ENCODE data around the gene SPEM2. TPM values are rescaled to one million over a fixed set of nuclear protein-coding genes. Genes with fewer than 3 reads are reported as not detected.
A peak's percentile ranks its signal among the peaks of the same experiment; 100 is the strongest.

Gene SPEM2
- total RNA-seq, 1 donor from 2014 or later: not detected

DNA sequence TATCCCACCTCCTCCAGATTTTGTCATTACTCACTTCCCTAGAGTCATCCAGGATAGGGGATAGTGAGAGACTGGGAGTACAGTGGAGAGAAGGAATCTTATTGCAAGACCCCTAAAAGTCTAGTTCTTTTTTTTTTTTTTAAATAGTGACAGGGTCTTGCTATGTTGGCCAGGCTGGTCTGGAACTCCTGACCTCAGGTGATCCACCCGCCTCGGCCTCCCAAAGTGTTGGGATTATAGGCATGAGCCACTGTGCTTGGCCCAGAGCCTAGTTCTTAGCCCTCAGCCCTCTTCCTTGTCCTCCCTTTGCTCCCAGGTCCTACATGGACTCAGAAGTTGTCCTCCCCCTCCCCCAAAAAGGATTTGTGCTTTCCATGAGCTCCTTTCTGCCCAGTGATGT, 16.7 kb downstream of the SPEM2 start:
- peaks cover 18 to 38% of the 10 kb centered on the region in 2 donors for H3K4me1 ChIP-seq
- DNase-seq (ENCODE audit: low spot score in 2 of 2): no peak
- no peak for TF ChIP-seq CTCF (IDR thresholded peaks at IDR 0.05)
- H3K36me3 ChIP-seq: no peaks in the 10 kb centered on the region
- peaks cover 18% of the 10 kb centered on the region for H3K27me3 ChIP-seq
- H3K9me3 ChIP-seq: no peaks in the 10 kb centered on the region
- intact Hi-C loops (cut with DNase I): no loop called here
- H3K27ac ChIP-seq: no peak overlapping the region
- H3K4me3 ChIP-seq: no peak overlapping the region

GRCh38 chr17:7443499-7444485, 18.4 kb downstream of the SPEM2 start:
- Histone ChIP-seq H3K27ac (peak overlapping the region in 1 of 2 donors; percentile 34), H3K4me1 (peaks cover 15 to 35% of the 10 kb centered on the region in 2 donors), H3K9me3 (no peaks in the 10 kb centered on the region), H3K36me3 (no peaks in the 10 kb centered on the region), H3K27me3 (peaks cover 16% of the 10 kb centered on the region), H3K4me3 (no peak overlapping the region)
- no peak for TF ChIP-seq CTCF (IDR thresholded peaks at IDR 0.05)
- DNase-seq (ENCODE audit: low spot score in 2 of 2): no peak
- intact Hi-C loops (cut with DNase I): no loop called here

DNA sequence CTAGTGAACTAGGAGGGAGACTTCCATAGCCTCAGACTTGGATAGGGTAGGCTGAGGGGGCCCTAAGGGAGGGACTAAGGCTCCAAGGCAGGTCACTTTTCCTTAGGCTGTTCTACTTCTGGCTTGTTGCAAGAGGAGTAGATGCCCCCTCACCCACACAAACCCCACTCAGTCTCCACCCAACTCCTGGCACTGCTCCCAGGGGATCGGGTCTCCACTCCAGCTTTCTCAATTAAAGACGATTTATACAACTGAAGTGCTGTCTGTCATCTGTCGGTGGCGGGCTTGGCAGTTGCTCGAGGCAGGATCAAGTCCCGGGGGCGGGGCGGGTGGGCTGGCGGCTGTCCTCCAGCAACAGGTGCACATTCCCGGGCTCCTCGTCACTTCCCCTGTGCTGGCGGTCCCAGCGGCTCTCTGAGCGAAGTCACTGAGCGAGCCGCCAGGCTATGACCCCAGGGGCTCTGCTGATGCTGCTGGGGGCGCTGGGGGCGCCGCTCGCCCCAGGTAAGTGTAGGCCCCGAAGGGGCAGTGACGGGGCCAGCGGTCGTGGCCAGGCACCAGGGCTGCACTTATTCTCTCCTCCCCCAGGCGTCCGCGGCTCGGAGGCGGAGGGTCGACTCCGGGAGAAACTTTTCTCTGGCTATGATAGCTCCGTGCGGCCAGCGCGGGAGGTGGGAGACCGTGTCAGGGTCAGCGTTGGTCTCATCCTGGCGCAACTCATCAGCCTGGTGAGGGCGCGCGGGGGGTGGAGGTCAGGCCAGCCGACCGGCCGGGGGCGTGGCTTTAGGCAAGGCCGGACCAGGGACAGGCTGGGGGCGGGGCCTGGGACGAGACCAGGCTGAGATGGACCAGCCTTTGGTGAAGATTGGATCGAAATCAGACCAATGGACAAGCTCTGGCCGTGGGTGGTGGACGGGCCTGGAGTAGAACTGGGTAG, 19.5 kb downstream of the SPEM2 start, which contains the start of gene CHRNB1:
Gene CHRNB1, plus strand, starts transcription at position 380 of the 937 bp plus-strand sequence. Its CDS starts 67 bp downstream, at position 447.
- Histone ChIP-seq H3K36me3 (no peaks in the 10 kb centered on the region), H3K9me3 (no peaks in the 10 kb centered on the region), H3K4me3 (peak within 1 kb of the TSS; percentile 60 to 62), H3K4me1 (peaks cover 15 to 27% of the 10 kb centered on the region in 2 donors), H3K27me3 (peaks cover 5% of the 10 kb centered on the region), H3K27ac (peak within 1 kb of the TSS in 1 of 2 donors; percentile 34)
- peak in 2 of 3 experiments; percentile 5 for TF ChIP-seq CTCF (IDR thresholded peaks at IDR 0.05)
- intact Hi-C loops (cut with DNase I): no loop called here
- DNase-seq (ENCODE audit: low spot score in 2 of 2): peak; percentile 44 to 84

DNA sequence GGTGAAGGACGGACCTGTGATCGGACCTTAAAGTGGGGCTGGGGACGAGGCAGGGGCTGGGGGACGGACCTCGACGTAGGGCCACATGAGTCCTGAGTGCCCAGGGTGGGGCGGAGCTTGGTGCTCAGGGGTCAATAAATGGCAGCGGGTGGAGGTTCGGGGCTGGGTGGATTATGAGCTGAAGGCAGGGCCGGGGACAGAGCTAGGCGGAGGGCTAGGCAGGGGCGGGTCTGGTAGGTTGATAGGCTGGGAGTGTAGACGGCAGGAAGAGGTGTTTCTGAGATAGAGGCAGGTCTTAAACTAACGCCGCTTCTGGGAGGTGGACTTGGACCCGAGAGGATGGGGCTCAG, 20.2 kb downstream of the SPEM2 start:
- TF ChIP-seq CTCF (IDR thresholded peaks at IDR 0.05): no peak
- no peak for DNase-seq (ENCODE audit: low spot score in 2 of 2)
- peak overlapping the region; percentile 60 to 62 for H3K4me3 ChIP-seq
- intact Hi-C loops (cut with DNase I): no loop called here
- H3K27ac ChIP-seq: no peak overlapping the region
- H3K36me3 ChIP-seq: no peaks in the 10 kb centered on the region
- H3K27me3 ChIP-seq: peaks cover 4% of the 10 kb centered on the region
- no peaks in the 10 kb centered on the region for H3K9me3 ChIP-seq
- H3K4me1 ChIP-seq: peaks cover 10 to 21% of the 10 kb centered on the region in 2 donors

DNA sequence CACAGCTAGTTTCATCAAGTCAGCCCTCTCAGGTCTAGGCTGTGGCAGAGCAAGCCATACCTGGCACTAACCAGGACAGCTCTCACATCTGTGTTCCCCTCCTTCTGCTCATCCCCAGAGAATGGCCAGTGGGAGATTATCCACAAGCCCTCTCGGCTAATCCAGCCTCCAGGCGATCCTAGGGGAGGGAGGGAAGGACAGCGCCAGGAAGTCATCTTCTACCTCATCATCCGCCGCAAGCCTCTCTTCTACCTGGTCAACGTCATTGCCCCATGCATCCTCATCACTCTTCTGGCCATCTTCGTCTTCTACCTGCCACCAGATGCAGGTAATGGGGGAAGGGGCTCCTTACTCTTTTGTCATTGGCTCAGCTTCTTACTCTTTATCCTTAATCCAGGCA, 23.0 kb downstream of the SPEM2 start:
- no peak for TF ChIP-seq CTCF (IDR thresholded peaks at IDR 0.05)
- Histone ChIP-seq H3K36me3 (no peaks in the 10 kb centered on the region), H3K4me3 (no peak overlapping the region), H3K27me3 (peaks cover 4% of the 10 kb centered on the region), H3K9me3 (no peaks in the 10 kb centered on the region), H3K4me1 (peaks cover 10 to 18% of the 10 kb centered on the region in 2 donors), H3K27ac (no peak overlapping the region)
- DNase-seq (ENCODE audit: low spot score in 2 of 2): no peak
- intact Hi-C loops (cut with DNase I): no loop called here
